Keratinocyte (primary cell): ENCODE data around the gene NHLH2. TPM values are rescaled to one million over a fixed set of nuclear protein-coding genes. Genes with fewer than 3 reads are reported as not detected.

Experiments
- DNase-seq: peaks from one replicate; pipeline ENCODE4 v3.0.0-alpha.2; 2011; ENCODE audit warnings: low read depth, missing footprints, low spot score
- FAIRE-seq: peaks from 2 replicates; lab custom pipeline; 2011; peaks lifted over from hg19 to GRCh38; lab: Jason Lieb, UNC
- H2AFZ ChIP-seq: 2 replicates; pipeline ENCODE4 v1.6.0; 2012; ENCODE audit warnings: low read length, control low read depth, inconsistent platforms; ENCODE audit not compliant: control insufficient read depth
- H3K27ac ChIP-seq: 2 replicates; pipeline ENCODE4 v1.5.1; 2011; ENCODE audit warnings: low read length; ENCODE audit not compliant: control insufficient read depth, insufficient read depth
- H3K27me3 ChIP-seq: 3 replicates; pipeline ENCODE4 v1.6.0; 2011; ENCODE audit warnings: low read length; ENCODE audit not compliant: control insufficient read depth, insufficient read depth; ENCODE audit errors: extremely low read depth
- H3K36me3 ChIP-seq, 2 experiments: 2 replicates in 1 of 2; 3 replicates in 1 of 2; pipeline ENCODE4 v1.5.1; 2011; ENCODE audit warnings: low read length in 2 of 2, mild to moderate bottlenecking in 1 of 2; ENCODE audit not compliant: control insufficient read depth in 2 of 2, insufficient read depth in 2 of 2; ENCODE audit errors: extremely low read depth in 1 of 2
- H3K4me1 ChIP-seq: 3 replicates; pipeline ENCODE4 v1.5.1; 2011; ENCODE audit warnings: low read length; ENCODE audit not compliant: control insufficient read depth, insufficient read depth; ENCODE audit errors: extremely low read depth
- H3K4me2 ChIP-seq: 3 replicates; pipeline ENCODE4 v1.6.0; 2011; ENCODE audit warnings: low read depth, low read length; ENCODE audit not compliant: control insufficient read depth, insufficient read depth; ENCODE audit errors: extremely low read depth
- H3K4me3 ChIP-seq, 3 experiments: fragments of 200-600 bp in 1 of 3; sonication (generic) in 1 of 3; 2 replicates in 2 of 3; 3 replicates in 1 of 3; pipeline ENCODE4 v1.5.1; 2011 to 2016; ENCODE audit warnings: low read length in 3 of 3, mild to moderate bottlenecking in 3 of 3, control low read depth in 2 of 3, inconsistent platforms in 1 of 3, low read depth in 1 of 3, mixed read lengths in 1 of 3, mixed run types in 1 of 3, moderate library complexity in 1 of 3; ENCODE audit not compliant: control insufficient read depth in 2 of 3, insufficient read depth in 2 of 3; ENCODE audit errors: extremely low read depth in 1 of 3
- H3K79me2 ChIP-seq: 2 replicates; pipeline ENCODE4 v1.6.0; 2012; ENCODE audit warnings: low read length; ENCODE audit not compliant: control insufficient read depth, insufficient read depth
- H3K9ac ChIP-seq: 3 replicates; pipeline ENCODE4 v1.6.0; 2011; ENCODE audit warnings: low read length; ENCODE audit not compliant: control insufficient read depth, insufficient read depth; ENCODE audit errors: extremely low read depth
- H3K9me1 ChIP-seq: 3 replicates; pipeline ENCODE4 v1.6.0; 2011; ENCODE audit warnings: low read length; ENCODE audit not compliant: control insufficient read depth, insufficient read depth; ENCODE audit errors: extremely low read depth
- H3K9me3 ChIP-seq: 2 replicates; pipeline ENCODE4 v1.5.1; 2012; ENCODE audit warnings: low read depth, low read length; ENCODE audit not compliant: control insufficient read depth
- H4K20me1 ChIP-seq: 3 replicates; pipeline ENCODE4 v1.6.0; 2011; ENCODE audit warnings: low read length; ENCODE audit not compliant: control insufficient read depth, insufficient read depth; ENCODE audit errors: extremely low read depth
- EZH2 ChIP-seq: IDR thresholded peaks from one replicate; pipeline ENCODE4 v1.6.1; 2012; ENCODE audit warnings: inconsistent platforms, mild to moderate bottlenecking, low read length, moderate library complexity
- dilution Hi-C: fragments of 300-500 bp; cut with MboI; formaldehyde crosslinking; loops from one replicate; pipeline ENCODE4 v1.7.0; 2020; ENCODE audit warnings: low sequenced_read_pairs; ENCODE audit not compliant: extremely low pct_ligation_motif_present
- polyA plus RNA-seq, 5 experiments: library from polyadenylated mRNA; depleted of rRNA in 3 of 5; stranded (reverse) in 3 of 5; stranded (forward) in 1 of 5; unstranded in 1 of 5; fragments of >200 nt; gene quantifications; 1 replicate in 1 of 5; 2 replicates in 3 of 5; 3 replicates in 1 of 5; pipeline versions ENCODE4 v1.2.1 to v1.2.3, GENCODE V29; 2011 to 2012; ENCODE audit warnings: missing spikeins in 2 of 5, low read depth in 1 of 5, low replicate concordance in 1 of 5
- TF ChIP-seq, protein P1 (sequence below), 3 experiments: IDR thresholded peaks in 1 of 3; conservative IDR thresholded peaks in 1 of 3; optimal IDR thresholded peaks in 1 of 3; 2 replicates in 2 of 3; 3 replicates in 1 of 3; pipeline versions ENCODE3 to v1.5.1; 2011; ENCODE audit warnings: low read length in 3 of 3, mild to moderate bottlenecking in 3 of 3, moderate library complexity in 2 of 3, control low read depth in 1 of 3, inconsistent platforms in 1 of 3; ENCODE audit not compliant: insufficient read depth in 2 of 3; ENCODE audit errors: extremely low read depth in 1 of 3

The NHLH2 gene
- polyA plus RNA-seq, 1 donor (not counting 4 experiments of a cell fraction or from before 2014, with no cell fraction given), result 0.21 TPM

DNA sequence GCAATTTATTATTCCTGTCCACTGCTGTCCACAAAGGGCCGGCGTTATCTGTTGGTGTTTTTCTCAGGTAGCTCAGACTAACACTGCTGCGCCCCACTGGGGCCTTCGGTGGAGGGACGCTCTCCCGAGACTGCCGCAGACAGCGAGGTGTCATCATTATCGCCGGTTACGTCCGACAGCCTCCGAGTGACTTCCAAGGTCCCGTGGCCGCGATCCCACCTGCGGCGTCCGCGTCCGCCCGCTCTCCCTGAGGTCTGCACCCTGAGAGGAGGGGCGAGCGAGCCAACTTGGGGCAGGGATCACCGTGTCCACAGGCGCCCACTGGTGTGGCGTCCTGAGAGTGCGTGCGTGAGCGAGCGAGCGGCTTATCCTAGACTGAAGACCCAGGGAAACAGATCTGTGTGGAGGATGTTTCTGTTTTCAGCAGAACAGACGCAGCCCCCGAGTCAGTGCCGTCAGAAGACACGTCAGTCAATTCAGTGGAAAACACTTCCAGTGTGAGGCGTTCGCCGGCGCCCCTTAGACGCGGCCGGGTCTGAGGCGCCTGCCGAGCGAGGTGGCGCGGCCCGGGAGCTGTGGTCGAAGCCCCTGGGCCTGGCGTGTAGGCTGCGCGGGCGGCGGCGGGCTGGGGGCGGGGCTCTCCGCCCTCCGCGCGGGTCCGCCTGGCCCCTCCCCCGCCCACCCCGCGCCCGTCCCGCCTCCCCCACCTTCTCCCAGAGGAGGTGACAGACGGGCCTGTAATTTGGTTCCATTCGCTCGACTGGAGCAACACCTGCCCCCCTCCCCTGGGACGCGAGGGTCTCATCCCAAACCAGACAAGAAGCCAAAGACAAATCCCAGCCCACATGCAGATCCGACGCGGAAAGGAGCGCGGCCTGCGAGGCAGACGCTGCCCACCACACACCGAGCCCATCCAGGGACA lies 12.6 kb downstream of the NHLH2 start:
- dilution Hi-C loops, result no loop called here

DNA sequence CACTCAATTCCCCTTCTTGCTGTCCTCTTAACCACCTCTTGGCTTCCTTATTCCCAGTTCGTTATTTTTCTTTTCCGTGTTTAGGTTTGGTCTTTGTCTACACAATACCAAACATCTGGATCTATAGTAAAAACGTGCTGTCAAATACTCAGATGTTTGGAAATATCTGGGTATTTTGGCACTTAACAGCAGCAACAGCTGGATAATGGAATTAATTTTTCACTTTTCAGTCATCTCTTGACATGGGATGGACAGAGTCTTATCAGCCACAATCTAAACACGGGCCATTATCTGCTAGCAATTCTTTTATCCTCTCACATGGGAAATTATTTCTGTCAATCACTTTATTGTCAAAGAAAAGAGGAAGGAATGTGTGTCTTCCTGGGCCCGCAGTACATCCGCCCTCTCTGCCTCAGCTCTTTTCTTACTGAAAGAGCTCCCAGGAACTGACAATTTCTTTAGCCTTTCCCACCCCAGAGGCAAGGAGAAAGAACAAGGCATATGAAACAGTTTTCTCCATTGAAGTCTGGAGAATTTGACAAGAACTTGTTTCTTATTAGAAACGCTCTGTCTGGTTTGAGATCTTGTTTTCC lies 13.4 kb downstream of the NHLH2 start:
- H3K79me2 ChIP-seq, result no peaks in the 10 kb centered on the region
- H3K27me3 ChIP-seq, result no peaks in the 10 kb centered on the region
- no peak overlapping the region for H3K9ac ChIP-seq
- H3K9me3 ChIP-seq, result no peaks in the 10 kb centered on the region
- FAIRE-seq, result no peak
- no peaks in the 10 kb centered on the region for H3K9me1 ChIP-seq
- no peak overlapping the region for H3K27ac ChIP-seq
- no peak overlapping the region for H3K4me3 ChIP-seq
- TF ChIP-seq EZH2, result no peak
- TF ChIP-seq, protein P1, sequence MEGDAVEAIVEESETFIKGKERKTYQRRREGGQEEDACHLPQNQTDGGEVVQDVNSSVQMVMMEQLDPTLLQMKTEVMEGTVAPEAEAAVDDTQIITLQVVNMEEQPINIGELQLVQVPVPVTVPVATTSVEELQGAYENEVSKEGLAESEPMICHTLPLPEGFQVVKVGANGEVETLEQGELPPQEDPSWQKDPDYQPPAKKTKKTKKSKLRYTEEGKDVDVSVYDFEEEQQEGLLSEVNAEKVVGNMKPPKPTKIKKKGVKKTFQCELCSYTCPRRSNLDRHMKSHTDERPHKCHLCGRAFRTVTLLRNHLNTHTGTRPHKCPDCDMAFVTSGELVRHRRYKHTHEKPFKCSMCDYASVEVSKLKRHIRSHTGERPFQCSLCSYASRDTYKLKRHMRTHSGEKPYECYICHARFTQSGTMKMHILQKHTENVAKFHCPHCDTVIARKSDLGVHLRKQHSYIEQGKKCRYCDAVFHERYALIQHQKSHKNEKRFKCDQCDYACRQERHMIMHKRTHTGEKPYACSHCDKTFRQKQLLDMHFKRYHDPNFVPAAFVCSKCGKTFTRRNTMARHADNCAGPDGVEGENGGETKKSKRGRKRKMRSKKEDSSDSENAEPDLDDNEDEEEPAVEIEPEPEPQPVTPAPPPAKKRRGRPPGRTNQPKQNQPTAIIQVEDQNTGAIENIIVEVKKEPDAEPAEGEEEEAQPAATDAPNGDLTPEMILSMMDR (optimal IDR thresholded peaks at IDR 0.05 in 1 of 3, IDR thresholded peaks at IDR 0.05 in 1 of 3, conservative IDR thresholded peaks at IDR 0.05 in 1 of 3; ENCODE audit: extremely low read depth in 1 of 3, insufficient read depth in 2 of 3, low read length in 3 of 3), result no peak
- no peak overlapping the region for H2AFZ ChIP-seq
- dilution Hi-C loops, result no loop called here
- H3K36me3 ChIP-seq, result no peaks in the 10 kb centered on the region
- H3K4me2 ChIP-seq, result no peak overlapping the region
- peaks cover 28% of the 10 kb centered on the region for H3K4me1 ChIP-seq
- DNase-seq, result no peak
- no peaks in the 10 kb centered on the region for H4K20me1 ChIP-seq

More for the DNA sequence above, 12.6 kb downstream of the NHLH2 start:
- Histone ChIP-seq H3K9me1 (no peaks in the 10 kb centered on the region), H3K4me2 (peak overlapping the region; percentile 71), H3K9ac (peak overlapping the region; percentile 48), H3K9me3 (no peaks in the 10 kb centered on the region), H3K27me3 (no peaks in the 10 kb centered on the region), H3K27ac (peak overlapping the region; percentile 71), H4K20me1 (no peaks in the 10 kb centered on the region), H2AFZ (peak overlapping the region; percentile 87), H3K4me1 (peaks cover 28% of the 10 kb centered on the region), H3K4me3 (peak overlapping the region in 1 of 3 experiments; percentile 44), H3K36me3 (no peaks in the 10 kb centered on the region), H3K79me2 (no peaks in the 10 kb centered on the region)
- peak; percentile 46 for TF ChIP-seq EZH2
- TF ChIP-seq, protein P1 (optimal IDR thresholded peaks at IDR 0.05 in 1 of 3, IDR thresholded peaks at IDR 0.05 in 1 of 3, conservative IDR thresholded peaks at IDR 0.05 in 1 of 3; ENCODE audit: extremely low read depth in 1 of 3, insufficient read depth in 2 of 3, low read length in 3 of 3), result no peak
- no peak for DNase-seq
- FAIRE-seq, result no peak
